HG03103 (cell line): ENCODE measurements around the gene TFB1M.
"Not testable (repeated sequence)": the region's sequence is repeated elsewhere in the genome, so short reads cannot be mapped to it uniquely, and the experiment has no call there.

ENCODE experiments used
- ATAC-seq: cut with Tn5 transposase; IDR thresholded peaks from one replicate; pipeline ENCODE4 v1.9.1; 2021; ENCODE audit warnings: low read depth; ENCODE audit not compliant: unreplicated experiment

TFB1M gene

GRCh38 chr6:155330133-155330734 lies 15.9 kb upstream of the TFB1M start:
- ATAC-seq = no peak

- ATAC-seq = no peak
Observed at GRCh38 chr6:155329460-155330132, 15.3 kb upstream of the TFB1M start.

- ATAC-seq = no peak
Observed at GRCh38 chr6:155328539-155329459, 14.5 kb upstream of the TFB1M start.

GRCh38 chr6:155328074-155328538 lies 13.8 kb upstream of the TFB1M start:
- no peak for ATAC-seq

GRCh38 chr6:155327326-155328073 lies 13.2 kb upstream of the TFB1M start:
- ATAC-seq = no peak

- no peak for ATAC-seq
Observed at GRCh38 chr6:155325700-155326516, 11.6 kb upstream of the TFB1M start.

GRCh38 chr6:155324993-155325392 lies 10.7 kb upstream of the TFB1M start:
- ATAC-seq = no peak

GRCh38 chr6:155324172-155324571 lies 9.9 kb upstream of the TFB1M start:
- no peak for ATAC-seq

GRCh38 chr6:155319902-155320301 lies 5.6 kb upstream of the TFB1M start:
- ATAC-seq = no peak

- ATAC-seq = no peak
Observed at GRCh38 chr6:155317186-155317585, 2.9 kb upstream of the TFB1M start.

GRCh38 chr6:155316419-155316818 lies 2.1 kb upstream of the TFB1M start:
- ATAC-seq = no peak

- no peak for ATAC-seq
Observed at GRCh38 chr6:155315516-155315871, 1.2 kb upstream of the TFB1M start.

GRCh38 chr6:155314773-155315515 lies 660 bp upstream of the TFB1M start:
- peak; percentile 43 for ATAC-seq

GRCh38 chr6:155313602-155314091 lies 637 bp downstream of the TFB1M start:
- peak; percentile 2 for ATAC-seq

GRCh38 chr6:155312950-155313349 lies 1.3 kb downstream of the TFB1M start:
- not testable (repeated sequence) for ATAC-seq

GRCh38 chr6:155311583-155311982 lies 2.7 kb downstream of the TFB1M start:
- no peak for ATAC-seq

GRCh38 chr6:155311086-155311485 lies 3.2 kb downstream of the TFB1M start:
- ATAC-seq = no peak

- no peak for ATAC-seq
Observed at GRCh38 chr6:155310596-155310995, 3.7 kb downstream of the TFB1M start.

- no peak for ATAC-seq
Observed at GRCh38 chr6:155309150-155309549, 5.1 kb downstream of the TFB1M start.
